Measurements from ENCODE around the gene NINL.

DNA sequence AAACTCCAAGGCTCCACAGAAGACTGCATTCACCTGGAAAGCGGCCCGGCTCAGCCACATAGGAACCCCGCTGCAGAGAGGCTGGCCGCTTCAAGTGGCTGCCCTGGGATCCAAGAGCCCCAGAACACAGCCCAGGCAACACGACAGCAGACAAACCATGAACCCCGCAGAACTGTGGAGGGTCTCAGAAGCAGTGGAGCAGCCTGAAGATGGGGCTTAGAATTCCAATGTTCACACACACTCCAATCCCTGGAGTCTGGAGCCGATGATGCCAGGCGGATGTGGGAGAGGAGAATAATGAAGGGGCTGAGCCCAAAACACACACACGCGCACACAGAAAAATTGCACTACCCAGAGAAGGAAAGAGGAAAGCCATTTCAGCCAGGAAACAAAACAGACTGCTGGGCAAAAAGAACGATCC is 52.4 kb downstream of the NINL start:
- TF ChIP-seq, protein P1, sequence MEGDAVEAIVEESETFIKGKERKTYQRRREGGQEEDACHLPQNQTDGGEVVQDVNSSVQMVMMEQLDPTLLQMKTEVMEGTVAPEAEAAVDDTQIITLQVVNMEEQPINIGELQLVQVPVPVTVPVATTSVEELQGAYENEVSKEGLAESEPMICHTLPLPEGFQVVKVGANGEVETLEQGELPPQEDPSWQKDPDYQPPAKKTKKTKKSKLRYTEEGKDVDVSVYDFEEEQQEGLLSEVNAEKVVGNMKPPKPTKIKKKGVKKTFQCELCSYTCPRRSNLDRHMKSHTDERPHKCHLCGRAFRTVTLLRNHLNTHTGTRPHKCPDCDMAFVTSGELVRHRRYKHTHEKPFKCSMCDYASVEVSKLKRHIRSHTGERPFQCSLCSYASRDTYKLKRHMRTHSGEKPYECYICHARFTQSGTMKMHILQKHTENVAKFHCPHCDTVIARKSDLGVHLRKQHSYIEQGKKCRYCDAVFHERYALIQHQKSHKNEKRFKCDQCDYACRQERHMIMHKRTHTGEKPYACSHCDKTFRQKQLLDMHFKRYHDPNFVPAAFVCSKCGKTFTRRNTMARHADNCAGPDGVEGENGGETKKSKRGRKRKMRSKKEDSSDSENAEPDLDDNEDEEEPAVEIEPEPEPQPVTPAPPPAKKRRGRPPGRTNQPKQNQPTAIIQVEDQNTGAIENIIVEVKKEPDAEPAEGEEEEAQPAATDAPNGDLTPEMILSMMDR (IDR thresholded peaks at IDR 0.05; ENCODE audit: low read depth, low read length), result no peak
- no peak for TF ChIP-seq POLR2A (IDR thresholded peaks at IDR 0.05; ENCODE audit: extremely low read depth, insufficient read length)

Data from NB4 (cell line).